Fibroblast of lung (primary cell): ENCODE results near the gene GUCA1A.

Source experiments
- EZH2 ChIP-seq: IDR thresholded peaks from 2 replicates; pipeline ENCODE4 v1.5.1; 2012; ENCODE audit warnings: low read length, control low read depth, mild to moderate bottlenecking; ENCODE audit errors: missing control alignments
- TF ChIP-seq, protein P1 (sequence below), 2 donors: IDR thresholded peaks in 1 of 2; conservative IDR thresholded peaks in 1 of 2; 1 replicate in 1 of 2; 2 replicates in 1 of 2; pipeline ENCODE4 v1.5.1; 2011 to 2012; ENCODE audit warnings: low read length in 2 of 2, control low read depth in 1 of 2, inconsistent platforms in 1 of 2, low read depth in 1 of 2, mild to moderate bottlenecking in 1 of 2

- TF ChIP-seq, protein P1, sequence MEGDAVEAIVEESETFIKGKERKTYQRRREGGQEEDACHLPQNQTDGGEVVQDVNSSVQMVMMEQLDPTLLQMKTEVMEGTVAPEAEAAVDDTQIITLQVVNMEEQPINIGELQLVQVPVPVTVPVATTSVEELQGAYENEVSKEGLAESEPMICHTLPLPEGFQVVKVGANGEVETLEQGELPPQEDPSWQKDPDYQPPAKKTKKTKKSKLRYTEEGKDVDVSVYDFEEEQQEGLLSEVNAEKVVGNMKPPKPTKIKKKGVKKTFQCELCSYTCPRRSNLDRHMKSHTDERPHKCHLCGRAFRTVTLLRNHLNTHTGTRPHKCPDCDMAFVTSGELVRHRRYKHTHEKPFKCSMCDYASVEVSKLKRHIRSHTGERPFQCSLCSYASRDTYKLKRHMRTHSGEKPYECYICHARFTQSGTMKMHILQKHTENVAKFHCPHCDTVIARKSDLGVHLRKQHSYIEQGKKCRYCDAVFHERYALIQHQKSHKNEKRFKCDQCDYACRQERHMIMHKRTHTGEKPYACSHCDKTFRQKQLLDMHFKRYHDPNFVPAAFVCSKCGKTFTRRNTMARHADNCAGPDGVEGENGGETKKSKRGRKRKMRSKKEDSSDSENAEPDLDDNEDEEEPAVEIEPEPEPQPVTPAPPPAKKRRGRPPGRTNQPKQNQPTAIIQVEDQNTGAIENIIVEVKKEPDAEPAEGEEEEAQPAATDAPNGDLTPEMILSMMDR (conservative IDR thresholded peaks at IDR 0.05 in 1 of 2, IDR thresholded peaks at IDR 0.05 in 1 of 2; ENCODE audit: low read depth in 1 of 2, low read length in 2 of 2): no peak
- no peak for TF ChIP-seq EZH2
Observed at GRCh38 chr6:42195415-42195814, 22.3 kb downstream of the GUCA1A start.
